ENCODE measurements around the gene C21orf91.

C21orf91 gene

DNA sequence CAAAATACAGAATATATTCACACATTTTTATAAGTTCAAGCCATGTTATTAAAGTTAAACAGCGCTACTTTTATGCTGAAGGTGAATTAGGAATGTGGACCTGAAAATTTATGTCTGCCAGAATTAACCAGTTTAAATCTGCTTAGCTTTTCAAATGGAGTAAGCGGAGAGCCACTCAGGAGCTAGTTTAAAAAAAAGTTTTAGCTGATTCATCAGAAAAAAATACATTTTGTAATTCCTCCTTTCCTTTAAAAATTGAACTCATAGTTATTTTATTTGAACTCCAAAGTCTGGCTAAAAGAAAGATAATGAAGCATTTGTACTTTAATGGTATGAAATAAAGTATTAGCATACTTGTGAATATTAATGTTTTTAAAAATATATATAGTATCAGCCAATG is 21.2 kb downstream of the C21orf91 start:
- H3K9me3 ChIP-seq (ENCODE audit: severe bottlenecking): peaks cover 5% of the 10 kb centered on the region
- H3K27ac ChIP-seq: no peak overlapping the region
- no peaks in the 10 kb centered on the region for H3K27me3 ChIP-seq (ENCODE audit: insufficient read depth, low read depth, severe bottlenecking)
- peaks cover 37% of the 10 kb centered on the region for H3K36me3 ChIP-seq
- no peak for DNase-seq
- TF ChIP-seq, protein P1, sequence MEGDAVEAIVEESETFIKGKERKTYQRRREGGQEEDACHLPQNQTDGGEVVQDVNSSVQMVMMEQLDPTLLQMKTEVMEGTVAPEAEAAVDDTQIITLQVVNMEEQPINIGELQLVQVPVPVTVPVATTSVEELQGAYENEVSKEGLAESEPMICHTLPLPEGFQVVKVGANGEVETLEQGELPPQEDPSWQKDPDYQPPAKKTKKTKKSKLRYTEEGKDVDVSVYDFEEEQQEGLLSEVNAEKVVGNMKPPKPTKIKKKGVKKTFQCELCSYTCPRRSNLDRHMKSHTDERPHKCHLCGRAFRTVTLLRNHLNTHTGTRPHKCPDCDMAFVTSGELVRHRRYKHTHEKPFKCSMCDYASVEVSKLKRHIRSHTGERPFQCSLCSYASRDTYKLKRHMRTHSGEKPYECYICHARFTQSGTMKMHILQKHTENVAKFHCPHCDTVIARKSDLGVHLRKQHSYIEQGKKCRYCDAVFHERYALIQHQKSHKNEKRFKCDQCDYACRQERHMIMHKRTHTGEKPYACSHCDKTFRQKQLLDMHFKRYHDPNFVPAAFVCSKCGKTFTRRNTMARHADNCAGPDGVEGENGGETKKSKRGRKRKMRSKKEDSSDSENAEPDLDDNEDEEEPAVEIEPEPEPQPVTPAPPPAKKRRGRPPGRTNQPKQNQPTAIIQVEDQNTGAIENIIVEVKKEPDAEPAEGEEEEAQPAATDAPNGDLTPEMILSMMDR (IDR thresholded peaks at IDR 0.05; ENCODE audit: low read depth, low read length): no peak
- H3K4me3 ChIP-seq (ENCODE audit: low read depth, low read length): no peak overlapping the region

DNA sequence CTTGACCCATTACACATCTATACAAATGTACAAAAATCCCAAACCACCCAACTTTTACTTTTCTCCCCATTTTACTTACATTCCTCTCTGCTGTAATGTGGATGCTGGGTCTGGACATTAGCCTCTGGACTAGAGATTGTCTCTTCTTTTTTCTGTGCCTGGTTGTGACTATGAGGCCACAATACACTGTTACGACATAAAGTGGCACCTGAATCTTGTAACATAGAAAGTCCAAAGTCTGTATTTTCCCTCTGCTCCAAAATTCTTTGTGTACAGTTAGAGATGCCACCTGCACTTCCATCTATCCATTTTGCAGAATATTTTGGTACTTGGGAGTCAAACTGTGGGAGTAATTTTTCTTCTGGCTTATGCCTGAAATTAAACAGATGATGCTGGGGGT is 22.7 kb downstream of the C21orf91 start:
- no peak overlapping the region for H3K27ac ChIP-seq
- peaks cover 5% of the 10 kb centered on the region for H3K9me3 ChIP-seq (ENCODE audit: severe bottlenecking)
- TF ChIP-seq, protein P1 (IDR thresholded peaks at IDR 0.05; ENCODE audit: low read depth, low read length): no peak
- no peaks in the 10 kb centered on the region for H3K27me3 ChIP-seq (ENCODE audit: insufficient read depth, low read depth, severe bottlenecking)
- no peak overlapping the region for H3K4me3 ChIP-seq (ENCODE audit: low read depth, low read length)
- peaks cover 37% of the 10 kb centered on the region for H3K36me3 ChIP-seq
- no peak for DNase-seq

DNA sequence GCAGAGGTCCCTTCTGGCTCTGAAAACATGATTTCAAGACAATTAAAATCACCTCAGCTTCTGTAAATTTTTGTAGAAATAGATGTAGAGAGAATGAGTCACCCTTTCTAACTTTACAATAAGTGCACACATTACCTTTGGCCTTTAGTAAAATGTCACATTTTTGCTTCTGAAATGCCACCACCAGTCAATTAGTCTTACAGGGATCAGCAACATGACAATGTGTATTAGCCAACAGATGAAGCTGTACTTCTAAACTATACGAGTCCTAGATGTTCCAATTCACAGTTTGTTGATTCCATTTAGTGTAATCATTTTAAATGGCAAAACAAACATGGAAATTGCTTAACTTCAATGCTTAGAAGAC is 23.1 kb downstream of the C21orf91 start:
- DNase-seq: no peak
- peaks cover 2% of the 10 kb centered on the region for H3K9me3 ChIP-seq (ENCODE audit: severe bottlenecking)
- TF ChIP-seq, protein P1 (IDR thresholded peaks at IDR 0.05; ENCODE audit: low read depth, low read length): no peak
- H3K36me3 ChIP-seq: peaks cover 37% of the 10 kb centered on the region
- no peaks in the 10 kb centered on the region for H3K27me3 ChIP-seq (ENCODE audit: insufficient read depth, low read depth, severe bottlenecking)
- H3K4me3 ChIP-seq (ENCODE audit: low read depth, low read length): no peak overlapping the region
- H3K27ac ChIP-seq: no peak overlapping the region

DNA sequence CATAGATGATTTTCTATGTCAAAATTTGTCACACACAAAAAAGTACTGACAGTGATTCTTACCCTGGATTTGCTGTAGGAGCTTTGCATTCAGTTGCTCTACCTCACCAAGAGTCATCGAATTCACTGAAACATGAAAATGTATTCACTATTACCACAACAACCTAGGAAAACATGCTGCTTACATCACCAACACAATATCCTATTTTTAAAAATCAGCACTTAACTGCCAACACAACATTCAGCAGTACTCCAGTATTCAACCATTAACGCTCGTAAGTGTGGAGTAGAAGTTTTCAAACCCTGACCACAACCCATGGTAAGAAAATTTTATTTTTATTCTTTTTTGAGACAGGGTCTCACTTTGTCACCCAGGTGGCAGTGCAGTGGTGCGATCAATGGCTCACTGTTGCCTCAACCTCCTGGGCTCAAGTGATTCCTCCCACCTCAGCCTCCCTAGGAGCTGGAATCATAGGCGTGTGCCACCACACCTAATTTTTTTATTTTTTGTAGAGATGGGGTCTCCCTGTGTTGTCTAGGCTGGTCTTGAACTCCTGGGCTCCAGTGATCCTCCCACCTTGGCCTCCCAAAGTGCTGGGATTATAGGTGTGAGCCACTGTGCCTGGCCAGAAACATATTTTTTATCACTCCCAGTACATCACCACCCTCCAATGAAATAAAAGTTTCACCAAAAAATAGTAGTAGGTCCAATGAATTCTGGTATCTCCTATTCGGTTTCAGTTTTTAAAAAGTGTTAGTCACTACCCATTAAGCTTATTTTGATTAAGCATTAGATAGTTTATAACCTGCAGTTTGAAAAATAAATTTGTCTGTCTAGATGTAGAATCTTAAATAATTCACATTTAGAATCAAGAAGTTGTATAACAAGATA is 23.8 kb downstream of the C21orf91 start:
- no peaks in the 10 kb centered on the region for H3K27me3 ChIP-seq (ENCODE audit: insufficient read depth, low read depth, severe bottlenecking)
- DNase-seq: no peak
- H3K9me3 ChIP-seq (ENCODE audit: severe bottlenecking): no peaks in the 10 kb centered on the region
- H3K36me3 ChIP-seq: peaks cover 37% of the 10 kb centered on the region
- no peak overlapping the region for H3K27ac ChIP-seq
- H3K4me3 ChIP-seq (ENCODE audit: low read depth, low read length): no peak overlapping the region
- TF ChIP-seq, protein P1 (IDR thresholded peaks at IDR 0.05; ENCODE audit: low read depth, low read length): no peak

DNA sequence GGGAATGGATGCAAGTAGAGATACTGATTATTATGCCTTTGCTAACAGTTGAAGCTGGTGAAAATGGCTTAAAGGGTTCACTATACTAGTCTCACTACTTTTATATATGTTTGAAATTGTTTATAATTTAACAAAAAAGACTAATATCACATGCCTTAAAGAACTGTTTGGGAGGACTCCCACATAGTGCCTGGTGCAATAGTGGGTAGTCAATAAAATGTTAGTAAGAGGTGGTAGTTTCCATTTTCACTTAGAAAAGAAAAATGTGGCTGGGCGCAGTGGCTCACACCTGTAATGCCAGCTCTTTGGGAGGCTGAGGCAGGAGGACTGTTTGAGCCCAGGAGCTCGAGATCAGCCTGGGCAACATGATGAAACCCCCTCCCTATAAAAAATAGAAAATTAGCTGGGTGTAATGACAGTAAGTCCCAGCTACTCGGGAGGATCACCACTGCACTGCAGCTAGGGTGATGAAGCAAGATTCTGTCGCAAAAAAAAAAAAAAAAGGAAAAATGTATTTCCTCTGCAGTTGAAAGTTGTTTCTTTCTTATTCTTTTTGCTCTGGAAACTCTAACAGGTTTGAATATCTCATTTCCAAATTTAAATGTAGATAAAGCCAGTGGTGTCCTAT is 24.5 kb downstream of the C21orf91 start:
- Histone ChIP-seq H3K36me3 (peaks cover 37% of the 10 kb centered on the region), H3K27ac (no peak overlapping the region), H3K27me3 (ENCODE audit: insufficient read depth, low read depth, severe bottlenecking) (no peaks in the 10 kb centered on the region), H3K9me3 (ENCODE audit: severe bottlenecking) (no peaks in the 10 kb centered on the region), H3K4me3 (ENCODE audit: low read depth, low read length) (no peak overlapping the region)
- DNase-seq: no peak
- TF ChIP-seq, protein P1 (IDR thresholded peaks at IDR 0.05; ENCODE audit: low read depth, low read length): no peak

Measured in WERI-Rb-1 (cell line).